HFFc6 (cell line): ENCODE data around the gene ATP2C2. TPM values are rescaled to one million over a fixed set of nuclear protein-coding genes. Genes with fewer than 3 reads are reported as not detected.

Source experiments
- DNase-seq: peaks from one replicate; pipeline ENCODE4 v3.0.0-alpha.2; 2018
- H3K27ac Mint-ChIP-seq: 2 replicates; pipeline ENCODE4 v1.8.0; 2020; ENCODE audit warnings: mild to moderate bottlenecking, mixed read lengths
- H3K27me3 Mint-ChIP-seq: 2 replicates; pipeline ENCODE4 v1.8.0; 2021; ENCODE audit warnings: mild to moderate bottlenecking, moderate library complexity, mixed read lengths; ENCODE audit not compliant: insufficient read depth
- H3K36me3 Mint-ChIP-seq: 2 replicates; pipeline ENCODE4 v1.8.0; 2021; ENCODE audit warnings: low read depth, mixed read lengths
- H3K4me1 Mint-ChIP-seq: 2 replicates; pipeline ENCODE4 v1.8.0; 2020; ENCODE audit warnings: low read depth, mixed read lengths
- H3K4me3 Mint-ChIP-seq: 2 replicates; pipeline ENCODE4 v1.8.0; 2020; ENCODE audit warnings: mild to moderate bottlenecking, moderate library complexity, mixed read lengths
- H3K9me3 Mint-ChIP-seq: 2 replicates; pipeline ENCODE4 v1.8.0; 2020; ENCODE audit warnings: mild to moderate bottlenecking, mixed read lengths
- total RNA-seq, 6 experiments: library from RNA; stranded (reverse); fragmentation: NEBNext Ultra II Directional; extraction: Animal tissue kit (Norgen Biotek cat#: 25700); gene quantifications; 2 replicates in 1 of 6; 3 replicates in 5 of 6; pipeline ENCODE4 v1.2.3, GENCODE V29; 2021
- TF ChIP-seq, protein P1 (sequence below): fragments of 200-600 bp; sonication (generic); IDR thresholded peaks from 2 replicates; pipeline ENCODE4 v1.5.0; 2021; ENCODE audit warnings: antibody characterized with exemption, mild to moderate bottlenecking

Gene ATP2C2
- total RNA-seq, 6 experiments from 2014 or later = not detected

DNA sequence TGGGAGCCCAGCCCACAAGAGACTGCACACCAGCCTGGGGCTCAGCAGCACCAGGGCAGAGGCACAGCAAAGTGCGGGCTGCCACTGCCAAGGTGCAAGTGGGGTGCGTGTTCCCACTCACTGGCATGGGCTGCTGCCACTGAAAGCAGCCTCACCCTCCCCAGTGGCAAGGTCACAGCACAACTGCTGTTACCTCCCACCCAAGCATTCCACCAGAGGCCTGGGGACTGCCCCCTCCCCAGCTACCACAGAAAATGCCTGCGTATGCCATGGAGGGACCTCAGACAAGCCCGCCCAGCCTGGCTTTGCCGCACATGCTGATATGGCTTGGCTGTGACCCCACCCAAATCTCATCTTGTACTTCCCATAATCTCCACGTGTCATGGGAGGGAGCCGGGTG lies 103.0 kb downstream of the ATP2C2 start:
- H3K27me3 Mint-ChIP-seq = no peaks in the 10 kb centered on the region; the same call in 1 of the 2 replicates
- H3K27ac Mint-ChIP-seq = no peak overlapping the region
- peaks cover 20% of the 10 kb centered on the region for H3K9me3 Mint-ChIP-seq
- peaks cover 25% of the 10 kb centered on the region for H3K4me1 Mint-ChIP-seq
- no peak overlapping the region for H3K4me3 Mint-ChIP-seq
- peaks cover 73% of the 10 kb centered on the region for H3K36me3 Mint-ChIP-seq
- DNase-seq = no peak
- TF ChIP-seq, protein P1, sequence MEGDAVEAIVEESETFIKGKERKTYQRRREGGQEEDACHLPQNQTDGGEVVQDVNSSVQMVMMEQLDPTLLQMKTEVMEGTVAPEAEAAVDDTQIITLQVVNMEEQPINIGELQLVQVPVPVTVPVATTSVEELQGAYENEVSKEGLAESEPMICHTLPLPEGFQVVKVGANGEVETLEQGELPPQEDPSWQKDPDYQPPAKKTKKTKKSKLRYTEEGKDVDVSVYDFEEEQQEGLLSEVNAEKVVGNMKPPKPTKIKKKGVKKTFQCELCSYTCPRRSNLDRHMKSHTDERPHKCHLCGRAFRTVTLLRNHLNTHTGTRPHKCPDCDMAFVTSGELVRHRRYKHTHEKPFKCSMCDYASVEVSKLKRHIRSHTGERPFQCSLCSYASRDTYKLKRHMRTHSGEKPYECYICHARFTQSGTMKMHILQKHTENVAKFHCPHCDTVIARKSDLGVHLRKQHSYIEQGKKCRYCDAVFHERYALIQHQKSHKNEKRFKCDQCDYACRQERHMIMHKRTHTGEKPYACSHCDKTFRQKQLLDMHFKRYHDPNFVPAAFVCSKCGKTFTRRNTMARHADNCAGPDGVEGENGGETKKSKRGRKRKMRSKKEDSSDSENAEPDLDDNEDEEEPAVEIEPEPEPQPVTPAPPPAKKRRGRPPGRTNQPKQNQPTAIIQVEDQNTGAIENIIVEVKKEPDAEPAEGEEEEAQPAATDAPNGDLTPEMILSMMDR = no peak

GRCh38 chr16:84471966-84472365 lies 103.6 kb downstream of the ATP2C2 start:
- DNase-seq = no peak

GRCh38 chr16:84475643-84476240 lies 107.4 kb downstream of the ATP2C2 start:
- Mint-ChIP-seq H3K9me3 (peaks cover 5% of the 10 kb centered on the region; the same call in 1 of the 2 replicates), H3K36me3 (peaks cover 75% of the 10 kb centered on the region), H3K27me3 (no peaks in the 10 kb centered on the region; the same call in 1 of the 2 replicates), H3K4me3 (no peak overlapping the region), H3K27ac (0 out of 2 replicates have a peak overlapping the region, but pooled peaks have one; percentile 43), H3K4me1 (peaks cover 46% of the 10 kb centered on the region)
- no peak for DNase-seq
- TF ChIP-seq, protein P1 = no peak

More at GRCh38 chr16:84471966-84472365, 103.6 kb downstream of the ATP2C2 start:
- no peak overlapping the region for H3K27ac Mint-ChIP-seq
- peaks cover 25% of the 10 kb centered on the region for H3K4me1 Mint-ChIP-seq
- peaks cover 14% of the 10 kb centered on the region for H3K9me3 Mint-ChIP-seq
- TF ChIP-seq, protein P1 = no peak
- no peak overlapping the region for H3K4me3 Mint-ChIP-seq
- peaks cover 70% of the 10 kb centered on the region for H3K36me3 Mint-ChIP-seq
- no peaks in the 10 kb centered on the region; the same call in 1 of the 2 replicates for H3K27me3 Mint-ChIP-seq

DNA sequence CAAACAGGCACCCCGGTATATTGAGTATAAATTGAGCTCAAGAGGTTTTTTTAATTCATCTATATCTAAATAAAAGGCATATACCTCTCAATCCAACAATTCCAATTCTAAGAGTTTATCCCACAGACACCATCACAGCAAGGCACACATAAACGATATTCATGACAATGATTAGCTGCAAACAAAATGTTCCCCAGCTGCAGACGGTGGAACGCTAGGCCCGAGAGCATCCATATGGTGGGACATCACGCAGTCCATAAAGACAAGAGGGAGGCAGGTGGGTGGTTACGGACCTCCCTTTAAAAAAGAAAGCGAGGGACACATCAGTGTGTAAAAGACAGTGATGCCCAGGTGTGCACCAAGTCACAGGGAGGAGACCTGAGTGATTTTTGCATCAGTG lies 108.1 kb downstream of the ATP2C2 start:
- Mint-ChIP-seq H3K27ac (peak overlapping the region; percentile 69), H3K4me3 (no peak overlapping the region), H3K36me3 (peaks cover 69% of the 10 kb centered on the region), H3K27me3 (no peaks in the 10 kb centered on the region; the same call in 1 of the 2 replicates), H3K4me1 (peaks cover 46% of the 10 kb centered on the region), H3K9me3 (peaks cover 5% of the 10 kb centered on the region; the same call in 1 of the 2 replicates)
- DNase-seq = no peak
- TF ChIP-seq, protein P1 = no peak

GRCh38 chr16:84477661-84478060 lies 109.3 kb downstream of the ATP2C2 start:
- Mint-ChIP-seq H3K27me3 (no peaks in the 10 kb centered on the region; the same call in 1 of the 2 replicates), H3K36me3 (peaks cover 66% of the 10 kb centered on the region), H3K9me3 (peaks cover 4% of the 10 kb centered on the region; the same call in 1 of the 2 replicates), H3K4me3 (no peak overlapping the region), H3K4me1 (peaks cover 44% of the 10 kb centered on the region), H3K27ac (peak overlapping the region; percentile 75)
- no peak for DNase-seq
- TF ChIP-seq, protein P1 = no peak
